ENCODE results near the gene ASAP2. TPM values are rescaled to one million over a fixed set of nuclear protein-coding genes. Genes with fewer than 3 reads are reported as not detected.

Gene ASAP2
- polyA plus RNA-seq, 4 donors: 10.8 to 21.9 (median 13.8) TPM

DNA sequence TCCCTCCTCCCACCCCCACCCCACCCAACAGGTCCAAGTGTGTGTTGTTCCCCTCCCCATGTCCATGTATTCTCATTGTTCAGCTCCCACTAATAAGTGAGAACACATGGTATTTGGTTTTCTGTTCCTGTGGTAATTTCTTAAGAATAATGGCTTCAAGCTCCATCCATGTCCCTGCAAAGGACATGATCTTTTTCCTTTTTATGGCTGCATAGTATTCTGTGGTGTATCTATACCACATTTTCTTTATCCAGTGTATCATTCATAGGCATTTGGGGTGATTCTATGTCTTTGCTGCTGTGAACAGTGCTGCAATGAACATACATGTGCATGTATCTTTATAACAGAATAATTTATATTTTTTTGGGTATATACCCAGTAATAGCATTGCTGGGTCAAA, 12.3 kb upstream of the ASAP2 start:
- H3K27me3 ChIP-seq (ENCODE audit: control insufficient read depth in 3 of 3, insufficient read depth in 3 of 3, low read length in 3 of 3): no peaks in the 10 kb centered on the region
- no peaks in the 10 kb centered on the region for H3K36me3 ChIP-seq (ENCODE audit: control insufficient read depth in 3 of 3, insufficient read depth in 2 of 3, low read depth in 1 of 3, low read length in 3 of 3)
- no peak overlapping the region for H3K4me3 ChIP-seq (ENCODE audit: low read depth in 1 of 3, low read length in 3 of 3)
- no peak for DNase-seq
- H3K4me1 ChIP-seq (ENCODE audit: control insufficient read depth in 3 of 3, insufficient read depth in 2 of 3, low read depth in 1 of 3, low read length in 2 of 3): no peaks in the 10 kb centered on the region
- H3K9me3 ChIP-seq (ENCODE audit: control insufficient read depth in 2 of 2, insufficient read depth in 1 of 2, low read depth in 1 of 2, low read length in 1 of 2): no peaks in the 10 kb centered on the region
- FAIRE-seq: no peak
- no peak overlapping the region for H3K27ac ChIP-seq (ENCODE audit: low read depth in 1 of 3, low read length in 2 of 3)

DNA sequence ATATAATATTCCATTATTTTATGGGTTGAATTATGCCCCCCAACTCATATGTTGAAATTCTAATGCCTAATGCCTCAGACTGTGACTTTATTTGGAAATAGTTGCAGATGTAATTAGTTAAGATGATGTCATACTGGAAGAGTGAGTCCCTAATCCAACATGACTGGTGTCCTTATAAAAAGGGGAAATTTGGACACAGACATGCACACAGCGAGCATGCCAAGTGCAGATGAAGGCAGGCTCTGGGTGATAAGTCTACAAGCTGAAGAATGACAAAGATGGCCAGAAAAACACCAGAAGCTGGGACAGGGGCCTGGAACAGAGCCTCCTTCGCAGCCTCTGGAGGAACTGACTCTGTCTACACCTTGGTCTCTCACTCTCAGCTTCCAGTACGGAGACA, 10.0 kb upstream of the ASAP2 start:
- Histone ChIP-seq H3K9me3 (ENCODE audit: control insufficient read depth in 2 of 2, insufficient read depth in 1 of 2, low read depth in 1 of 2, low read length in 1 of 2) (no peaks in the 10 kb centered on the region), H3K4me1 (ENCODE audit: control insufficient read depth in 3 of 3, insufficient read depth in 2 of 3, low read depth in 1 of 3, low read length in 2 of 3) (no peaks in the 10 kb centered on the region), H3K4me3 (ENCODE audit: low read depth in 1 of 3, low read length in 3 of 3) (no peak overlapping the region), H3K27ac (ENCODE audit: low read depth in 1 of 3, low read length in 2 of 3) (no peak overlapping the region), H3K27me3 (ENCODE audit: control insufficient read depth in 3 of 3, insufficient read depth in 3 of 3, low read length in 3 of 3) (no peaks in the 10 kb centered on the region), H3K36me3 (ENCODE audit: control insufficient read depth in 3 of 3, insufficient read depth in 2 of 3, low read depth in 1 of 3, low read length in 3 of 3) (no peaks in the 10 kb centered on the region)
- FAIRE-seq: no peak
- DNase-seq: no peak
- 77 to 85% (median 81%) methylated on average over 3 of the region's 3 CpGs for WGBS, 3 donors

DNA sequence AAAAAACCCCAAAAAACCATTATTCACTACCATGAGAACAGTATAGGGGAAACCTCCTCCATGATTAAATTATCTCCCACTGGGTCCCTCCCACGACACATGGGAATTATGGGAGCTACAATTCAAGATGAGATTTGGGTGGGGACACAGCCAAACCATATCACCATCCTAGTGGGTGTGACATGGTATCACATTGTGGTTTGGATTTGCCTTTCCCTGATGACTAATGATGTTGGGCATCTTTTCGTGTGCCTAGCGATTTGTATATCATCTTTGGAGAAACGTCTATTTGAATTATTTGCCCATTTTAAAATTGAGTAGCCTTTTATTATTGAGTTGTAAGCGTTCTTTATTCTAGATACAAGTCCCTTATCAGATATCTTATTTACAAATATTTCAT, 8.7 kb upstream of the ASAP2 start:
- 75 to 89% (median 78%) methylated on average over 5 of the region's 5 CpGs for WGBS, 3 donors
- Histone ChIP-seq H3K27ac (ENCODE audit: low read depth in 1 of 3, low read length in 2 of 3) (no peak overlapping the region), H3K4me3 (ENCODE audit: low read depth in 1 of 3, low read length in 3 of 3) (no peak overlapping the region), H3K9me3 (ENCODE audit: control insufficient read depth in 2 of 2, insufficient read depth in 1 of 2, low read depth in 1 of 2, low read length in 1 of 2) (no peaks in the 10 kb centered on the region), H3K4me1 (ENCODE audit: control insufficient read depth in 3 of 3, insufficient read depth in 2 of 3, low read depth in 1 of 3, low read length in 2 of 3) (no peaks in the 10 kb centered on the region), H3K36me3 (ENCODE audit: control insufficient read depth in 3 of 3, insufficient read depth in 2 of 3, low read depth in 1 of 3, low read length in 3 of 3) (no peaks in the 10 kb centered on the region), H3K27me3 (ENCODE audit: control insufficient read depth in 3 of 3, insufficient read depth in 3 of 3, low read length in 3 of 3) (no peaks in the 10 kb centered on the region)
- DNase-seq (no peak), FAIRE-seq (no peak)

DNA sequence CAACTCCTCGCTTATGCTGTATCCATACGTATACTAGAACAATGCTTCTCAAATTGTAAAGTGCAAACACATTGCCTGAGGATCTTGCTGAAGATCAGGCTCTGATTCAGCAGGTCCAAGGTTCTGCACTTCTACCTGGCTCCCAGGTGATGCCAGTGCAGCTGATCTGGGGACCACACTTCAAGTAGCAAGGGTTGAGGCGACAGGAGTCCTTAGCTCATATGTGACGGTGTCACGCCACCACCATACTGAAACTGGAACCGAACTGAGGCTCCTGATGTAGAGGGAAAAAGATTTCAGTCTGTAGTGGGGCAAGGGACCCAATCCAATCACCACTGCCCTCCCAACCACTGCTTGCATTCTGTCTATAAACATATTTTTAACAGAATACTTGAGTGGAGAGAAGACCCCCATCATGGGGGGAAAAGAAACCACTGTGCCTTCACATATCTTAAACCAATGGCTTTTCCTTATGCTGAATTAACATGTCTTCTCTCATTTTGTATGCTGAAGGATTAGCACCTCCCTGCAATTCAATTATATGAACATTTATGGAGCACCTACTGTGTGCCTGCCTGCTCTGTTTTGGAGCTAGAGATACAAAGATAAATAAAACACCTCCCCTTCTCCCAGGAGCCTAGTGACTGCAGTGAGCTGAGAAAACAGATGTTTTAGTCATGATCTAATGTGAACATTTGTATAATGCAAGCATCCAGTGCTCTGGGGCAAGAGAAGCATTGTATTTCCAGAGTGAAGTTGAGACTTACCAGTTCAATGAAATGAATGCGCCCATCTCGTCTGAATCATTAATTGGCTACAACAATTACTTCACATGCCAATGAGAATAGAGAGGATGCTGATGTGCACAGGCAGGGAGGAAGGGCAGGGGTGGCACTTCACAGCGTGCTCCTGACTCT, 6.6 kb upstream of the ASAP2 start:
- WGBS, 3 donors: 79 to 85% (median 81%) methylated on average over 9 of the region's 9 CpGs
- Histone ChIP-seq H3K36me3 (ENCODE audit: control insufficient read depth in 3 of 3, insufficient read depth in 2 of 3, low read depth in 1 of 3, low read length in 3 of 3) (no peaks in the 10 kb centered on the region), H3K27me3 (ENCODE audit: control insufficient read depth in 3 of 3, insufficient read depth in 3 of 3, low read length in 3 of 3) (no peaks in the 10 kb centered on the region), H3K27ac (ENCODE audit: low read depth in 1 of 3, low read length in 2 of 3) (no peak overlapping the region), H3K9me3 (ENCODE audit: control insufficient read depth in 2 of 2, insufficient read depth in 1 of 2, low read depth in 1 of 2, low read length in 1 of 2) (no peaks in the 10 kb centered on the region), H3K4me3 (ENCODE audit: low read depth in 1 of 3, low read length in 3 of 3) (no peak overlapping the region), H3K4me1 (ENCODE audit: control insufficient read depth in 3 of 3, insufficient read depth in 2 of 3, low read depth in 1 of 3, low read length in 2 of 3) (peaks cover 0 to 3% (median 0%) of the 10 kb centered on the region in 3 donors)
- DNase-seq (no peak), FAIRE-seq (no peak)

DNA sequence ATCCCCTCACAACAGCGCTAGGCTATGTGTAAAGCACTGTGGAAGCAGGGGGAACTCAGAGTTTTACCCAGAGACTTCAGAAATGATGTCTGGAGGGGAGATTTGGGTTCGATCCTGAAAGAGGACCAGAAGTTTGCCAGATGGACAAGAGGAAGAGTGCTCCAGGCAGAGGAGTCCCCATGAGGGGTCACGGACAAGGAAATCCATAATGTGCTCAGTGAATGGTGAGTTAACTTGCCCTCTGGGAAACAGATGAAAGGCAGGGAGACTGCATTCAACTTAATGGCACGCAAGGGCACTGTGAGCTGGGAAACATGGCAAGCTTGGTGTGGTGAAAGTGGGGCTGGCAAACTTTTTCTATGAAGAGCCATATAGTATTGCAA, 6.0 kb upstream of the ASAP2 start:
- H3K4me3 ChIP-seq (ENCODE audit: low read depth in 1 of 3, low read length in 3 of 3): no peak overlapping the region
- FAIRE-seq: no peak
- H3K4me1 ChIP-seq (ENCODE audit: control insufficient read depth in 3 of 3, insufficient read depth in 2 of 3, low read depth in 1 of 3, low read length in 2 of 3): peaks cover 0 to 9% (median 3%) of the 10 kb centered on the region in 3 donors
- H3K36me3 ChIP-seq (ENCODE audit: control insufficient read depth in 3 of 3, insufficient read depth in 2 of 3, low read depth in 1 of 3, low read length in 3 of 3): no peaks in the 10 kb centered on the region
- DNase-seq: no peak
- no peaks in the 10 kb centered on the region for H3K9me3 ChIP-seq (ENCODE audit: control insufficient read depth in 2 of 2, insufficient read depth in 1 of 2, low read depth in 1 of 2, low read length in 1 of 2)
- no peak overlapping the region for H3K27ac ChIP-seq (ENCODE audit: low read depth in 1 of 3, low read length in 2 of 3)
- WGBS, 3 donors: 88 to 92% (median 90%) methylated on average over 4 of the region's 4 CpGs
- no peaks in the 10 kb centered on the region for H3K27me3 ChIP-seq (ENCODE audit: control insufficient read depth in 3 of 3, insufficient read depth in 3 of 3, low read length in 3 of 3)

DNA sequence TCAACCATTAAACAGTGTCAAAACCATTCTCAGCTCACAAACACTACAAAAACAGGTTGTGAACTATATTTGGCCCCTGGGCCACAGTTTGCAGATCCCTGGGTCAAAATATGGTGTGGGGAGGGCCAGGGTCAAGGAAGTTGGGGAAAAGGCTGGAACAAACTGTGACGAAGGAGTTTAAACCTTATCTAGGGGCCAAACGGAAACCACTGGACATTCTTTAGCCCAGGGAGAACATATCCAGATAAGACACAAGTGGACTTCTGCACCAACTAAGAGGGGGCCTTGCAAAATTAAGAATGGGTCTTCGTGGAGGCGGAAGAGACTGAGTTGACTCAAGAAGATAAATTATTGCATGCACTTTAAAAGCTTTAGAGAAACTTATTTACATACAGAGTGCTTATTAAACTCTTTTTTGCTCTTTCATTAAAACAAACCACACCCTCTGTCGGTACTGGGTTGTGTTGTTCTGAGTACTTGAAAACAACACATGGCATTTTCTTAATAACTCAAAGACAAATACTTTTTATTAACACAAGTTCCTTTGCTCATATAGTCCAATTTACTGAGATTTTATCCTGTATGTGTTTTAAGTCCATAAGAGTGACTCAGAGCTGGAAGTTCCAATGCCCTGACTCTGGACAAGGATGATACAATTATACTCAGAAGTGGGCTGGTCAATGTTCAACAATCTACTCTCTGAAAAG, 5.3 kb upstream of the ASAP2 start:
- 77 to 87% (median 83%) methylated on average over 5 of the region's 5 CpGs for WGBS, 3 donors
- Histone ChIP-seq H3K4me1 (ENCODE audit: control insufficient read depth in 3 of 3, insufficient read depth in 2 of 3, low read depth in 1 of 3, low read length in 2 of 3) (peaks cover 0 to 13% (median 6%) of the 10 kb centered on the region in 3 donors), H3K36me3 (ENCODE audit: control insufficient read depth in 3 of 3, insufficient read depth in 2 of 3, low read depth in 1 of 3, low read length in 3 of 3) (no peaks in the 10 kb centered on the region), H3K4me3 (ENCODE audit: low read depth in 1 of 3, low read length in 3 of 3) (no peak overlapping the region), H3K27me3 (ENCODE audit: control insufficient read depth in 3 of 3, insufficient read depth in 3 of 3, low read length in 3 of 3) (no peaks in the 10 kb centered on the region), H3K9me3 (ENCODE audit: control insufficient read depth in 2 of 2, insufficient read depth in 1 of 2, low read depth in 1 of 2, low read length in 1 of 2) (no peaks in the 10 kb centered on the region), H3K27ac (ENCODE audit: low read depth in 1 of 3, low read length in 2 of 3) (no peak overlapping the region)
- DNase-seq: no peak
- no peak for FAIRE-seq

DNA sequence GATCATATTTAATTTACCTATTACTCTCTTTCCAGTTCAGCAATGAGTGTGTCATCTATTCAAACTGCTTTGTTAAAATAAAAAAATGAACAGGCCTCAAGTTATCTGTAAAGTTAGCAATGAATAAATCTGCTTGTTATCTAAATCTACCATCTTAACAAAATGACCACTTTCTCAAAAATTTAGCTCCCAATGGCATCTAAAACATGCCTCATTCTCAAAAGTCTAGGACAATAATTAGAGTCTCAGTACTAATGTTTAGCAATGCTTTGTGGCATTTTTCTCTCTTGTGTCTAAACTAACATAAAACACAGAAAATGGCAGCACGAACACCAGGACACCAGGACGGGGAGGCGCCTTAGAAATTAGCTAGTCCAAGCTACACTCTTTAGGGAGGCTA, 3.6 kb upstream of the ASAP2 start:
- DNase-seq (no peak), FAIRE-seq (no peak)
- no peak overlapping the region for H3K27ac ChIP-seq (ENCODE audit: low read depth in 1 of 3, low read length in 2 of 3)
- H3K4me3 ChIP-seq (ENCODE audit: low read depth in 1 of 3, low read length in 3 of 3): no peak overlapping the region
- H3K27me3 ChIP-seq (ENCODE audit: control insufficient read depth in 3 of 3, insufficient read depth in 3 of 3, low read length in 3 of 3): peaks cover 0 to 4% (median 0%) of the 10 kb centered on the region in 3 donors
- WGBS, 3 donors: 96 to 97% (median 96%) methylated on average over 3 of the region's 3 CpGs
- no peaks in the 10 kb centered on the region for H3K36me3 ChIP-seq (ENCODE audit: control insufficient read depth in 3 of 3, insufficient read depth in 2 of 3, low read depth in 1 of 3, low read length in 3 of 3)
- no peaks in the 10 kb centered on the region for H3K9me3 ChIP-seq (ENCODE audit: control insufficient read depth in 2 of 2, insufficient read depth in 1 of 2, low read depth in 1 of 2, low read length in 1 of 2)
- H3K4me1 ChIP-seq (ENCODE audit: control insufficient read depth in 3 of 3, insufficient read depth in 2 of 3, low read depth in 1 of 3, low read length in 2 of 3): peaks cover 0 to 13% (median 6%) of the 10 kb centered on the region in 3 donors

DNA sequence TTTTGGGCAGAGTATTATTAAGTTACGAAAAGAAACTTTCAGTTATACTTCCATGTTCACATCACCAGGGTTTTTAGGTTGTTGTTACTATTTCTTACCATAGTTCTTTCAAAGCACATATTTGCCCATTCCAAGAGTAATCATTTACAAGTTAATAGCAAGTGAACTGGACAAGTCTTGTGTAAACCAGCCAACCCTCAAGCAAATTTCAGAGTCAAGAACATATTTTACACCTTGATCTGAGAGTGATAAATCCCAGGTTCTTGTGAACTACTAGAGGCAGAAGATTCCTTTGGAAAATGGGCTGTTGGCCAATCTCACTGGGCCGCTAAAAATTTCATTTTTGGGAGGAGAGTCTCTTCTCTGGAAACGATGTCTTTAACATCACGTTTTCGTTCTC, 2.7 kb upstream of the ASAP2 start:
- H3K27ac ChIP-seq (ENCODE audit: low read depth in 1 of 3, low read length in 2 of 3): no peak overlapping the region
- FAIRE-seq (no peak), DNase-seq (no peak)
- peaks cover 0 to 19% (median 6%) of the 10 kb centered on the region in 3 donors for H3K4me1 ChIP-seq (ENCODE audit: control insufficient read depth in 3 of 3, insufficient read depth in 2 of 3, low read depth in 1 of 3, low read length in 2 of 3)
- H3K9me3 ChIP-seq (ENCODE audit: control insufficient read depth in 2 of 2, insufficient read depth in 1 of 2, low read depth in 1 of 2, low read length in 1 of 2): no peaks in the 10 kb centered on the region
- peaks cover 0 to 5% (median 0%) of the 10 kb centered on the region in 3 donors for H3K27me3 ChIP-seq (ENCODE audit: control insufficient read depth in 3 of 3, insufficient read depth in 3 of 3, low read length in 3 of 3)
- no peaks in the 10 kb centered on the region for H3K36me3 ChIP-seq (ENCODE audit: control insufficient read depth in 3 of 3, insufficient read depth in 2 of 3, low read depth in 1 of 3, low read length in 3 of 3)
- WGBS, 3 donors: 89 to 98% (median 95%) methylated on average over 5 of the region's 5 CpGs
- H3K4me3 ChIP-seq (ENCODE audit: low read depth in 1 of 3, low read length in 3 of 3): no peak overlapping the region

Measured in small intestine (tissue), 7 donors.